Endometrial microvascular endothelial cells (primary cell): ENCODE data around the gene TCF23. TPM values are rescaled to one million over a fixed set of nuclear protein-coding genes. Genes with fewer than 3 reads are reported as not detected.
"Not testable (repeated sequence)": the region's sequence is repeated elsewhere in the genome, so short reads cannot be mapped to it uniquely, and the experiment has no call there.

Experiments
- in situ Hi-C: cut with HindIII; loops from 2 replicates; pipeline ENCODE4 v1.10.0; 2017; ENCODE audit warnings: low sequenced_read_pairs, low pct_unique_long_range_greater_than_20kb; ENCODE audit errors: inconsistent ontology term
- total RNA-seq: library from RNA; depleted of rRNA; stranded (reverse); fragments of >200 nt; gene quantifications from one replicate; pipeline ENCODE4 v1.2.3, GENCODE V29; 2015; ENCODE audit errors: inconsistent ontology term

TCF23 gene
- total RNA-seq = not detected

GRCh38 chr2:27148801-27149439 is at the start of gene TCF23:
Gene TCF23, plus strand, starts transcription at chr2:27149004. Its CDS starts 130 bp downstream, at chr2:27149134.
- in situ Hi-C loops = no loop called here

- in situ Hi-C loops = no loop called here
Observed at GRCh38 chr2:27099334-27099955, 49.4 kb upstream of the TCF23 start.

GRCh38 chr2:27100036-27100435 is 48.8 kb upstream of the TCF23 start:
- in situ Hi-C loops = no loop called here

GRCh38 chr2:27102329-27102728 is 46.5 kb upstream of the TCF23 start:
- in situ Hi-C loops = no loop called here

GRCh38 chr2:27105981-27106380 is 42.8 kb upstream of the TCF23 start:
- in situ Hi-C loops = no loop called here

- in situ Hi-C loops = no loop called here
Observed at GRCh38 chr2:27108221-27108620, 40.6 kb upstream of the TCF23 start.

- in situ Hi-C loops = no loop called here
Observed at GRCh38 chr2:27109083-27109482, 39.7 kb upstream of the TCF23 start.

GRCh38 chr2:27110603-27111352 is 38.0 kb upstream of the TCF23 start:
- in situ Hi-C loops = not testable (repeated sequence)

GRCh38 chr2:27111392-27112078 is 37.3 kb upstream of the TCF23 start:
- in situ Hi-C loops = not testable (repeated sequence)

GRCh38 chr2:27115519-27115918 is 33.3 kb upstream of the TCF23 start:
- in situ Hi-C loops = no loop called here

- in situ Hi-C loops = no loop called here
Observed at GRCh38 chr2:27117995-27118524, 30.7 kb upstream of the TCF23 start.

- in situ Hi-C loops = no loop called here
Observed at GRCh38 chr2:27118525-27119329, 30.1 kb upstream of the TCF23 start, which contains the start of gene CGREF1. Gene CGREF1, minus strand, starts transcription at chr2:27119128. Its CDS starts 14,762 bp downstream, at chr2:27104366.

GRCh38 chr2:27119330-27119670 is 29.5 kb upstream of the TCF23 start:
- in situ Hi-C loops = not testable (repeated sequence)

- in situ Hi-C loops = no loop called here
Observed at GRCh38 chr2:27121906-27122305, 26.9 kb upstream of the TCF23 start.

GRCh38 chr2:27122791-27123190 is 26.0 kb upstream of the TCF23 start:
- in situ Hi-C loops = no loop called here

- in situ Hi-C loops = no loop called here
Observed at GRCh38 chr2:27123302-27124150, 25.3 kb upstream of the TCF23 start, which contains the start of gene ABHD1. Gene ABHD1, plus strand, starts transcription at chr2:27123815. Its CDS starts 134 bp downstream, at chr2:27123949.

GRCh38 chr2:27125104-27125503 is 23.7 kb upstream of the TCF23 start:
- in situ Hi-C loops = no loop called here
